GM23248 (cell line): ENCODE data around the gene PHC1.

Experiments
- EZH2 ChIP-seq: fragments of 200-600 bp; sonication (generic); IDR thresholded peaks from 2 replicates; pipeline ENCODE4 v1.6.1; 2018; ENCODE audit warnings: antibody characterized with exemption, mild to moderate bottlenecking; ENCODE audit not compliant: insufficient read depth, poor library complexity, severe bottlenecking
- EZH2phosphoT487 ChIP-seq: fragments of 200-600 bp; sonication (generic); IDR thresholded peaks from 2 replicates; pipeline ENCODE4 v1.6.1; 2018; ENCODE audit warnings: antibody characterized with exemption, moderate library complexity, mild to moderate bottlenecking, low read depth; ENCODE audit not compliant: insufficient read depth

- no peak for TF ChIP-seq EZH2phosphoT487
- TF ChIP-seq EZH2: no peak
These were observed 41.8 kb downstream of the PHC1 start for GRCh38 chr12:8956073-8956472.
